GM12892 (cell line): ENCODE results near the gene PTPN21.

Experiments
- POLR2AphosphoS5 ChIP-seq: IDR thresholded peaks from 2 replicates; pipeline ENCODE4 v1.6.1; 2011; ENCODE audit warnings: low read depth, low read length, control low read depth
- TAF1 ChIP-seq: IDR thresholded peaks from 2 replicates; pipeline ENCODE4 v1.6.1; 2011; ENCODE audit warnings: low read depth, mild to moderate bottlenecking, control low read depth, low read length, borderline replicate concordance

DNA sequence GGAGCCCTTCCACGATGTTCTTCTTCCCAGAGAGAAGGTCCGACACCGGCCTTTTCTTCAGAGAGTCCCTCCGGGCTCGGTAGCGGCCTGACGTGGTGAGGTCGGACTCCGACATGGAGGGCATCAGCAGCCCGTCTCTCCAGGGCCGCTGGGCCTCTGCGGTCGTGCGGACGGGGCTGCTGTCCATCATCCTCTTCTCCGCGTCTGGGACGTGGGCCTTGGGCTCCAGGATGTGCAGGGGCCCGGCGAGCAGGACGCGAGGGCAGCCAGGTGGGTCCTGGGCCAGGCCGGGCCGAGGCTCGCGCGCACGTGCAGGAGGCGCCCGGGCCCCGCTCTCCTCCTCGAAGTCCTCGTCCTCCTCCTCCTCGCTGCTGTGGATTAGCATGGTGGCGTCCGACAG is 75.9 kb downstream of the PTPN21 start:
- TF ChIP-seq POLR2AphosphoS5 (no peak), TAF1 (no peak)
